Endodermal cell (in vitro differentiated cells): ENCODE data around the gene PNPLA2. TPM values are rescaled to one million over a fixed set of nuclear protein-coding genes. Genes with fewer than 3 reads are reported as not detected.

Experiments used
- DNase-seq: peaks from one replicate; pipeline ENCODE4 v3.0.0-alpha.2; 2017
- H3K27ac ChIP-seq: 2 replicates; pipeline ENCODE4 v1.5.1; 2013; ENCODE audit warnings: mild to moderate bottlenecking, low read depth, low read length, moderate library complexity
- H3K27me3 ChIP-seq: 2 replicates; pipeline ENCODE4 v1.6.1; 2013; ENCODE audit warnings: mild to moderate bottlenecking, low read length, moderate library complexity; ENCODE audit not compliant: insufficient read depth, control insufficient read depth, poor library complexity, severe bottlenecking
- H3K36me3 ChIP-seq: 2 replicates; pipeline ENCODE4 v1.7.0; 2013; ENCODE audit warnings: mild to moderate bottlenecking, low read length, moderate library complexity; ENCODE audit not compliant: control insufficient read depth, insufficient read depth
- H3K4me1 ChIP-seq: one replicate; pipeline ENCODE4 v1.7.0; 2013; ENCODE audit warnings: low read length; ENCODE audit not compliant: control insufficient read depth, insufficient read depth
- H3K4me3 ChIP-seq: 2 replicates; pipeline ENCODE4 v1.5.1; 2013; ENCODE audit warnings: mild to moderate bottlenecking, low read length, moderate library complexity
- H3K9ac ChIP-seq: 2 replicates; pipeline ENCODE4 v1.6.1; 2013; ENCODE audit warnings: mild to moderate bottlenecking, low read length, moderate library complexity; ENCODE audit not compliant: poor library complexity, severe bottlenecking; ENCODE audit errors: extremely low read depth
- H3K9me3 ChIP-seq: 2 replicates; pipeline ENCODE4 v1.6.1; 2013; ENCODE audit warnings: mild to moderate bottlenecking, low read length, moderate library complexity; ENCODE audit not compliant: control insufficient read depth
- H3K27ac Mint-ChIP-seq: 2 replicates; pipeline ENCODE4 v1.8.0; 2020; ENCODE audit warnings: mixed read lengths
- H3K27me3 Mint-ChIP-seq: 2 replicates; pipeline ENCODE4 v1.8.0; 2021; ENCODE audit warnings: mild to moderate bottlenecking, mixed read lengths; ENCODE audit not compliant: insufficient read depth
- H3K36me3 Mint-ChIP-seq: 2 replicates; pipeline ENCODE4 v1.8.0; 2020; ENCODE audit warnings: low read depth, mixed read lengths
- H3K4me1 Mint-ChIP-seq: 2 replicates; pipeline ENCODE4 v1.8.0; 2020; ENCODE audit warnings: mixed read lengths
- H3K4me3 Mint-ChIP-seq: 2 replicates; pipeline ENCODE4 v1.8.0; 2020; ENCODE audit warnings: mild to moderate bottlenecking, moderate library complexity, mixed read lengths
- H3K9me3 Mint-ChIP-seq: 2 replicates; pipeline ENCODE4 v1.8.0; 2020; ENCODE audit warnings: mild to moderate bottlenecking, mixed read lengths
- WGBS, 2 experiments: methylation state at CpG; one replicate each; pipeline versions ENCODE4 v1.1.5 to v1.1.7; 2013; ENCODE audit warnings: missing lambda C conversion rate in 2 of 2, mixed read lengths in 1 of 2; ENCODE audit not compliant: insufficient coverage in 1 of 2, insufficient read length in 1 of 2; 5-methylcytosine and 5-hydroxymethylcytosine counted together
- total RNA-seq, 2 donors: library from RNA; stranded (reverse); fragmentation: NEBNext Ultra II Directional in 1 of 2; extraction: Animal tissue kit (Norgen Biotek cat#: 25700) in 1 of 2; gene quantifications; 2 replicates in 1 of 2; 3 replicates in 1 of 2; pipeline ENCODE4 v1.2.1, GENCODE V29; 2021
- TF ChIP-seq, protein P1 (sequence below): fragments of 200-600 bp; sonication (generic); conservative IDR thresholded peaks from 2 replicates; pipeline ENCODE4 v1.5.0; 2021; ENCODE audit warnings: antibody characterized with exemption, mild to moderate bottlenecking

The PNPLA2 gene
- total RNA-seq, 2 donors from 2014 or later = 77.0 to 77.6 TPM

DNA sequence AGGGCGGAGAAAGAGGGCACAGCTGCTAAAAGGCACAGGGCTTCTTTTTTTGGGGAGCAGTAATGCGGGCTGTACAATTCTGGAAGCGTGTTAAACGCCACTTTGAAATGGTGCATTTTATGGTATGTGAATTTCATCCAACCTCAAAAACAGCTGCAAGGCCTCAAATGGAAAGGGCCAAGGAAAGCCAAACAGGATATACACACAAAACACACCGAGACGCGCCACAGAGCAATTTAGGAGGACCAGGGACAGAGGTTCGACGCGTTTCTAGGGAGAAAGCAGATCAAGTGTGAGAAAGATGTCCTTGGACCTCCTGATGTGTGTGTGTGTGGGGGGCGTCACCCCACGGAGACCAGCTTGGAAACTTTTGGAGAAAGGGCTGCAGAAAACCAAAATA is 55.0 kb downstream of the PNPLA2 start:
- 83 to 86% methylated on average over 8 to 11 of the region's 12 CpGs for WGBS, 2 experiments
- no peaks in the 10 kb centered on the region for H3K27me3 Mint-ChIP-seq
- H3K9ac ChIP-seq = no peak overlapping the region

More for the DNA sequence above, 55.0 kb downstream of the PNPLA2 start:
- TF ChIP-seq, protein P1, sequence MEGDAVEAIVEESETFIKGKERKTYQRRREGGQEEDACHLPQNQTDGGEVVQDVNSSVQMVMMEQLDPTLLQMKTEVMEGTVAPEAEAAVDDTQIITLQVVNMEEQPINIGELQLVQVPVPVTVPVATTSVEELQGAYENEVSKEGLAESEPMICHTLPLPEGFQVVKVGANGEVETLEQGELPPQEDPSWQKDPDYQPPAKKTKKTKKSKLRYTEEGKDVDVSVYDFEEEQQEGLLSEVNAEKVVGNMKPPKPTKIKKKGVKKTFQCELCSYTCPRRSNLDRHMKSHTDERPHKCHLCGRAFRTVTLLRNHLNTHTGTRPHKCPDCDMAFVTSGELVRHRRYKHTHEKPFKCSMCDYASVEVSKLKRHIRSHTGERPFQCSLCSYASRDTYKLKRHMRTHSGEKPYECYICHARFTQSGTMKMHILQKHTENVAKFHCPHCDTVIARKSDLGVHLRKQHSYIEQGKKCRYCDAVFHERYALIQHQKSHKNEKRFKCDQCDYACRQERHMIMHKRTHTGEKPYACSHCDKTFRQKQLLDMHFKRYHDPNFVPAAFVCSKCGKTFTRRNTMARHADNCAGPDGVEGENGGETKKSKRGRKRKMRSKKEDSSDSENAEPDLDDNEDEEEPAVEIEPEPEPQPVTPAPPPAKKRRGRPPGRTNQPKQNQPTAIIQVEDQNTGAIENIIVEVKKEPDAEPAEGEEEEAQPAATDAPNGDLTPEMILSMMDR = no peak
- Mint-ChIP-seq H3K4me3 (no peak overlapping the region), H3K9me3 (no peaks in the 10 kb centered on the region), H3K36me3 (peaks cover 30% of the 10 kb centered on the region), H3K4me1 (no peaks in the 10 kb centered on the region), H3K27ac (no peak overlapping the region)
- H3K9me3 ChIP-seq = no peaks in the 10 kb centered on the region
- no peak overlapping the region for H3K27ac ChIP-seq
- no peak for DNase-seq
- H3K4me3 ChIP-seq = no peak overlapping the region
- no peaks in the 10 kb centered on the region for H3K4me1 ChIP-seq
- H3K27me3 ChIP-seq = no peaks in the 10 kb centered on the region
- H3K36me3 ChIP-seq = peaks cover 4% of the 10 kb centered on the region

Other genes with a start within 250 kb of the PNPLA2 start
- 10 to 100 TPM; 43.4 to 48.0 TPM for gene PHRF1, start 242.4 kb upstream of the PNPLA2 start, total RNA-seq
- gene IRF7, start 203.0 kb upstream of the PNPLA2 start, total RNA-seq = 10 to 100 TPM in 1 of 2 donors, 1 to 10 TPM in 1; 9.3 to 16.8 TPM
- gene CDHR5, start 194.0 kb upstream of the PNPLA2 start, total RNA-seq = under 1 TPM; 0.13 to 0.27 TPM
- gene SCT, start 191.7 kb upstream of the PNPLA2 start, total RNA-seq = 1 to 10 TPM; 3.9 to 6.1 TPM
- 1 to 10 TPM; 1.8 to 2.7 TPM for gene DRD4, start 181.6 kb upstream of the PNPLA2 start, total RNA-seq
- 10 to 100 TPM; 44.1 to 51.9 TPM for gene DEAF1, start 123.7 kb upstream of the PNPLA2 start, total RNA-seq
- gene TMEM80, start 123.1 kb upstream of the PNPLA2 start, total RNA-seq = 10 to 100 TPM; 13.2 to 19.1 TPM
- gene EPS8L2, start 112.7 kb upstream of the PNPLA2 start, total RNA-seq = 10 to 100 TPM; 26.2 to 28.0 TPM
- 100 to 1,000 TPM; 177 to 221 TPM for gene TALDO1, start 71.5 kb upstream of the PNPLA2 start, total RNA-seq
- gene GATD1, start 41.4 kb upstream of the PNPLA2 start, total RNA-seq = 10 to 100 TPM; 57.2 to 63.2 TPM
- gene CEND1, start 28.8 kb upstream of the PNPLA2 start, total RNA-seq = not detected
- 10 to 100 TPM; 46.5 to 56.2 TPM for gene SLC25A22, start 20.6 kb upstream of the PNPLA2 start, total RNA-seq
- gene PIDD1, start 13.7 kb upstream of the PNPLA2 start, total RNA-seq = 10 to 100 TPM; 39.9 to 48.8 TPM
- gene RPLP2, start 8.9 kb upstream of the PNPLA2 start, total RNA-seq = 1,000 to 10,000 TPM; 1,966 to 2,020 TPM
- gene CRACR2B, start 9.0 kb downstream of the PNPLA2 start, total RNA-seq = 10 to 100 TPM; 22.3 to 28.1 TPM
- 100 to 1,000 TPM; 139 to 165 TPM for gene CD151, start 14.0 kb downstream of the PNPLA2 start, total RNA-seq
- gene POLR2L, start 23.6 kb downstream of the PNPLA2 start, total RNA-seq = 100 to 1,000 TPM; 139 to 148 TPM
- gene TSPAN4, start 23.9 kb downstream of the PNPLA2 start, total RNA-seq = 10 to 100 TPM; 56.8 to 71.1 TPM
- 10 to 100 TPM; 82.0 to 83.5 TPM for gene CHID1, start 91.9 kb downstream of the PNPLA2 start, total RNA-seq
- gene AP2A2, start 107.0 kb downstream of the PNPLA2 start, total RNA-seq = 10 to 100 TPM; 79.4 to 97.7 TPM
- under 1 TPM; 0.26 to 0.40 TPM for gene MUC6, start 217.8 kb downstream of the PNPLA2 start, total RNA-seq